ENCODE results near the gene EGFR.

EGFR gene

GRCh38 chr7:55031075-55031474 is 12.3 kb downstream of the EGFR start:
- no peak for TF ChIP-seq CTCF (IDR thresholded peaks at IDR 0.05)

- TF ChIP-seq CTCF (IDR thresholded peaks at IDR 0.05) = no peak
These were observed 13.4 kb downstream of the EGFR start for GRCh38 chr7:55032069-55032699.

- TF ChIP-seq CTCF (IDR thresholded peaks at IDR 0.05) = no peak
These were observed 14.5 kb downstream of the EGFR start for GRCh38 chr7:55033236-55033846.

- TF ChIP-seq CTCF (IDR thresholded peaks at IDR 0.05) = no peak
These were observed 16.0 kb downstream of the EGFR start for GRCh38 chr7:55034776-55035175.

GRCh38 chr7:55036950-55037736 is 18.3 kb downstream of the EGFR start:
- TF ChIP-seq CTCF (IDR thresholded peaks at IDR 0.05) = no peak

GRCh38 chr7:55043691-55044370 is 25.0 kb downstream of the EGFR start:
- TF ChIP-seq CTCF (IDR thresholded peaks at IDR 0.05) = no peak

- TF ChIP-seq CTCF (IDR thresholded peaks at IDR 0.05) = no peak
These were observed 25.5 kb downstream of the EGFR start for GRCh38 chr7:55044371-55044717.
